Mesendoderm (in vitro differentiated cells): ENCODE data around the gene AP2A2. TPM values are rescaled to one million over a fixed set of nuclear protein-coding genes. Genes with fewer than 3 reads are reported as not detected.

ENCODE experiments used
- DNase-seq: peaks from one replicate; pipeline ENCODE4 v3.0.0; 2013
- H2AK5ac ChIP-seq: 2 replicates; pipeline ENCODE4 v1.6.1; 2013; ENCODE audit warnings: low read length, inconsistent platforms
- H2BK120ac ChIP-seq: 2 replicates; pipeline ENCODE4 v1.6.1; 2013; ENCODE audit warnings: low read depth, mild to moderate bottlenecking, low read length, moderate library complexity, mixed read lengths
- H2BK15ac ChIP-seq: replicated peaks from 2 replicates; pipeline ENCODE4 v1.6.1; 2013; ENCODE audit warnings: low read depth, mild to moderate bottlenecking, moderate library complexity
- H2BK5ac ChIP-seq: 2 replicates; pipeline ENCODE4 v1.6.1; 2013; ENCODE audit warnings: low read length, inconsistent platforms
- H3K18ac ChIP-seq: 2 replicates; pipeline ENCODE4 v1.6.1; 2013; ENCODE audit warnings: mild to moderate bottlenecking, low read length, mixed read lengths
- H3K23ac ChIP-seq: one replicate; pipeline ENCODE4 v1.6.1; 2013; ENCODE audit warnings: low read length
- H3K27ac ChIP-seq: 2 replicates; pipeline ENCODE4 v1.5.1; 2013; ENCODE audit warnings: low read depth, mild to moderate bottlenecking, inconsistent platforms, low read length, moderate library complexity
- H3K27me3 ChIP-seq: 2 replicates; pipeline ENCODE4 v1.6.1; 2013; ENCODE audit warnings: low read length, control low read depth, mild to moderate bottlenecking, inconsistent platforms; ENCODE audit not compliant: insufficient read depth, poor library complexity
- H3K36me3 ChIP-seq: 2 replicates; pipeline ENCODE4 v1.6.1; 2013; ENCODE audit warnings: low read length, inconsistent platforms; ENCODE audit not compliant: control insufficient read depth, insufficient read depth
- H3K4ac ChIP-seq: one replicate; pipeline ENCODE4 v1.6.1; 2013; ENCODE audit warnings: low read depth, mild to moderate bottlenecking, low read length, moderate library complexity
- H3K4me1 ChIP-seq: 2 replicates; pipeline ENCODE4 v1.6.1; 2013; ENCODE audit warnings: low read depth, low read length, inconsistent platforms; ENCODE audit not compliant: control insufficient read depth
- H3K4me2 ChIP-seq: 2 replicates; pipeline ENCODE4 v1.6.1; 2013; ENCODE audit warnings: low read length
- H3K4me3 ChIP-seq: 2 replicates; pipeline ENCODE4 v1.5.1; 2013; ENCODE audit warnings: mild to moderate bottlenecking, low read length
- H3K56ac ChIP-seq: one replicate; pipeline ENCODE4 v1.6.1; 2013; ENCODE audit warnings: low read length
- H3K79me1 ChIP-seq: 2 replicates; pipeline ENCODE4 v1.6.1; 2013; ENCODE audit warnings: low read length, inconsistent platforms
- H3K79me2 ChIP-seq: 2 replicates; pipeline ENCODE4 v1.6.1; 2013; ENCODE audit warnings: mild to moderate bottlenecking, low read length; ENCODE audit not compliant: control insufficient read depth, insufficient read depth
- H3K9ac ChIP-seq: 2 replicates; pipeline ENCODE4 v1.6.1; 2013; ENCODE audit warnings: low read length, inconsistent platforms
- H4K5ac ChIP-seq: one replicate; pipeline ENCODE4 v1.6.1; 2013; ENCODE audit warnings: low read length
- H4K8ac ChIP-seq: one replicate; pipeline ENCODE4 v1.6.1; 2013; ENCODE audit warnings: low read depth, mild to moderate bottlenecking, control low read depth, low read length, moderate library complexity
- WGBS: extraction: QIAGEN DNeasy Blood & Tissue Kit; methylation state at CpG from one replicate; pipeline ENCODE4 v1.1.7; 2013; ENCODE audit warnings: low lambda C conversion rate, missing lambda C conversion rate; ENCODE audit not compliant: insufficient coverage; ENCODE audit errors: extremely low coverage; 5-methylcytosine and 5-hydroxymethylcytosine counted together
- polyA plus RNA-seq, 2 experiments: library from polyadenylated mRNA; stranded (reverse); fragments of 200-250 nt; gene quantifications; one replicate each; pipeline ENCODE4 v1.2.3, GENCODE V29; 2013

Gene AP2A2
- 39.0 TPM for polyA plus RNA-seq (2013, experiment 1 of 2)
- 38.3 TPM for polyA plus RNA-seq (2013, experiment 2 of 2)

DNA sequence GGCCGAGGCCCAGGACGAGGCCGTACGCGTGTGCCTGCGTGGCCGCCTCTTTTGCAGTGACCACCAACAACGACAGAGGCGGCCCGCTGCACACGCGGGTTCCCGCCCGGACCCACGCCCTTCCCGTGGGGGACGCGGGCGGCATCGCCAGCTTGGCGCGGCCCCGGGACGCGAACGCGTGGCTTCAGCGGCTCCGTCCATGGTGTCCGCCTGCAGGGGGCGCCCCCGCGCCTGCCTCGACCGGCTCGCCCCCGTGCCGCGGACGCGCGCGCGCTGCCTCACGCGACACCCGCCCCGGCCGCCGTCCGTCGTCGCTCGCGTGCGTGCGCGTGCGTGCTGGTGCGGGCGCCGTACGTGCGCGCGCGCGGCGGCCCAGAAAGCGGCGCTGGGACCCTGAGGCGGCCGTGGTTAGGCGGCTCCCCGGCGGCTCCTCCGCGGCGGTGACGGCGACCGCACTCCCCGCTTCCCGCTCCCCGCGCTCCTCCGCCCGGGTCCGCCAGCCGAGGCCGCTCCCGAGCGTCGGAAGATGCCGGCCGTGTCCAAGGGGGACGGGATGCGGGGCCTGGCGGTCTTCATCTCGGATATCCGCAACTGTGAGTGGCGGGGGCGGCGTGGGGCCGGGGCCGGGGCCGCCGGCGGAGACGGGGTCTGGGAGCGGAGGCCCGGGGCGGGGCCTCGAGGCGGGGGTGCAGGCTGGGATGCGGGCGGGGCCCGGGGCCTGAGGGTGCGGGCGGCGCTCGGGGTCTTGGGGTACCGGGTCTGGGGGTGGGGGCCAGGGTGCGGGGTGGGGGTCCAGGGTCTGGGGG lies at the start of gene AP2A2:
AP2A2 (plus strand) TSS at position 375 of the 806 bp plus-strand sequence; CDS start at position 527, 152 bp downstream.
- no peaks in the 10 kb centered on the region for H3K4me1 ChIP-seq

DNA sequence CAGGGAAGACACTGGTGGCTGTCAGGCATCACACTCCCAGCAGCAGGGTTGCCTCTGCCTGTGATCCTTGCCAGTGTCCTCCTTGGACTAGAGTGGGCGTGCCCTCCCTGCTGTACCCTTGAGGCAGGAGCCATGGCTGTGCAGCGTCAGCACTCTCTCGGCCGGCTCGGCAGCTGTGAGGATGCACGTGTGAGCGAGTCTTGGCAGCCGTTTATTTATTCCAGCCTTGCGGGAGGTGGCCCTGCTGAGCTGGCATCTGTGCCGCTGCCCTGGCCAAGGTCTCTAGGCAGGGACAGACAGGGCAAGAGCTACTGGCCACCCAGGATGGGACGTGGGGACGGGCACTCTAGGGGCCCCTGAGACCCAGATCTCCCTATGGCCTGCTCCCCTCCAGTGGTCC lies 49.1 kb upstream of the AP2A2 start:
- no peak overlapping the region for H3K9ac ChIP-seq
- DNase-seq, result no peak

More for the DNA sequence above, at the start of gene AP2A2:
- DNase-seq, result peak; percentile 95
- peak within 1 kb of the TSS; percentile 86 for H3K4me3 ChIP-seq
- peak within 1 kb of the TSS; percentile 64 for H2BK120ac ChIP-seq
- H3K23ac ChIP-seq, result no peak within 1 kb of the TSS
- H3K4ac ChIP-seq, result peak within 1 kb of the TSS; percentile 84
- no peak within 1 kb of the TSS for H2BK5ac ChIP-seq
- peak within 1 kb of the TSS; percentile 98 for H3K18ac ChIP-seq
- peak within 1 kb of the TSS; percentile 32 for H2AK5ac ChIP-seq
- peaks cover 14% of the 10 kb centered on the region for H3K79me1 ChIP-seq
- peak within 1 kb of the TSS; percentile 97 for H3K56ac ChIP-seq
- H3K9ac ChIP-seq, result peak within 1 kb of the TSS; percentile 89
- peaks cover 33% of the 10 kb centered on the region for H3K79me2 ChIP-seq
- no CpG with 5 or more reads among the region's 124 CpGs for WGBS
- H4K8ac ChIP-seq, result no peak within 1 kb of the TSS
- H3K27me3 ChIP-seq, result no peaks in the 10 kb centered on the region
- H3K27ac ChIP-seq, result peak within 1 kb of the TSS; percentile 84
- no peak within 1 kb of the TSS for H4K5ac ChIP-seq
- no peak within 1 kb of the TSS for H2BK15ac ChIP-seq
- H3K36me3 ChIP-seq, result peaks cover 3% of the 10 kb centered on the region
- H3K4me2 ChIP-seq, result peak within 1 kb of the TSS; percentile 96

DNA sequence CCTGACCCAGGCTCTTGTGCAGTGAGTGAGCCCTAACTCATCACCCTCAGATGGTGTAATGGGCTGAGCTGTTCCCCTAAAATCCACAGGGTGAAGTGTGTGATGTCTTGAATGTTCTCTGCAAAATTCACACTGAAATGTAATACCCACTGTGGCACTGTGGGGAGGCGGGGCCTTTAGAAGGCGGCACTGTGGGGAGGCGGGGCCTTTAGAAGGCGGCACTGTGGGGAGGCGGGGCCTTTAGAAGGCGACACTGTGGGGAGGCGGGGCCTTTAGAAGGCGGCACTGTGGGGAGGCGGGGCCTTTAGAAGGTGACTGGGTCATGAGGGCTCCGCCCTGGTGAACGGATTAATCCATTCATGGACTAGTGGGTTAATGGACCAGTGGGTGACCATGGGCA lies 48.1 kb upstream of the AP2A2 start:
- no peak overlapping the region for H3K9ac ChIP-seq
- no peak overlapping the region for H2BK5ac ChIP-seq
- H2BK120ac ChIP-seq, result no peak overlapping the region
- no peak overlapping the region for H4K8ac ChIP-seq
- peaks cover 6% of the 10 kb centered on the region for H3K36me3 ChIP-seq
- H3K4me1 ChIP-seq, result no peaks in the 10 kb centered on the region
- no CpG with 5 or more reads among the region's 11 CpGs for WGBS
- DNase-seq, result peak; percentile 75
- H2BK15ac ChIP-seq, result no peak overlapping the region
- H3K56ac ChIP-seq, result no peak overlapping the region
- no peak overlapping the region for H2AK5ac ChIP-seq
- H3K79me1 ChIP-seq, result no peaks in the 10 kb centered on the region
- no peaks in the 10 kb centered on the region for H3K27me3 ChIP-seq
- no peaks in the 10 kb centered on the region for H3K79me2 ChIP-seq
- H3K23ac ChIP-seq, result no peak overlapping the region
- no peak overlapping the region for H3K4ac ChIP-seq
- no peak overlapping the region for H3K4me2 ChIP-seq
- H4K5ac ChIP-seq, result no peak overlapping the region
- no peak overlapping the region for H3K4me3 ChIP-seq
- no peak overlapping the region for H3K27ac ChIP-seq
- no peak overlapping the region for H3K18ac ChIP-seq

More for the DNA sequence above, 49.1 kb upstream of the AP2A2 start:
- Histone ChIP-seq H3K56ac (no peak overlapping the region), H3K18ac (no peak overlapping the region), H2BK15ac (no peak overlapping the region), H3K27me3 (no peaks in the 10 kb centered on the region), H4K5ac (no peak overlapping the region), H2BK5ac (no peak overlapping the region), H2AK5ac (no peak overlapping the region), H3K23ac (no peak overlapping the region), H3K4me2 (no peak overlapping the region), H3K4me3 (no peak overlapping the region), H3K79me2 (no peaks in the 10 kb centered on the region), H3K36me3 (peaks cover 6% of the 10 kb centered on the region), H3K4ac (no peak overlapping the region), H3K4me1 (no peaks in the 10 kb centered on the region), H3K79me1 (no peaks in the 10 kb centered on the region), H2BK120ac (no peak overlapping the region), H4K8ac (no peak overlapping the region), H3K27ac (no peak overlapping the region)
- no CpG with 5 or more reads among the region's 12 CpGs for WGBS

DNA sequence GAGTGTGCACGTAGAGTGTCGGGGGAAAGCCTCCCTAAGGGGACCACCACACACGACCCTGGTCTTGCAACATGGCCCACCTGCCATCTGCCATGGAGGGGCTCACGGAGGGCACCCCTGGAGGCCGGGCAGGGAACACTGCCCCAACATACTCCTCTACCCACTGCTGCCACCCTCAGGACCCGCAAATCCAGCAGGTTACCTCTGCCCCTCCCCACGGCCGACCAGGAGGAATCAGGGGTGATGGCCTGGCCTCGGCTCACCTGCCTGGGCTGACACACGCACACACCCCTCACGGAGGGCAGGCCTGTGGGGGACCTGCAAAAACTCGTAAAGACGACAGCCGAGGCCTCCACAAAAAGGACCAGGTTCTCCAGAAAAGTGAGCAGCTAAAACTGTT lies 45.2 kb upstream of the AP2A2 start:
- Histone ChIP-seq H4K8ac (no peak overlapping the region), H3K27me3 (no peaks in the 10 kb centered on the region), H2BK5ac (no peak overlapping the region), H2AK5ac (no peak overlapping the region), H3K4me1 (no peaks in the 10 kb centered on the region), H3K79me2 (no peaks in the 10 kb centered on the region), H2BK120ac (no peak overlapping the region), H3K27ac (no peak overlapping the region), H3K36me3 (peaks cover 6% of the 10 kb centered on the region), H3K56ac (no peak overlapping the region), H3K4me3 (no peak overlapping the region), H2BK15ac (no peak overlapping the region), H3K79me1 (no peaks in the 10 kb centered on the region), H3K9ac (no peak overlapping the region), H3K4ac (no peak overlapping the region), H3K23ac (no peak overlapping the region), H4K5ac (no peak overlapping the region), H3K18ac (no peak overlapping the region), H3K4me2 (no peak overlapping the region)
- no CpG with 5 or more reads among the region's 14 CpGs for WGBS
- no peak for DNase-seq

DNA sequence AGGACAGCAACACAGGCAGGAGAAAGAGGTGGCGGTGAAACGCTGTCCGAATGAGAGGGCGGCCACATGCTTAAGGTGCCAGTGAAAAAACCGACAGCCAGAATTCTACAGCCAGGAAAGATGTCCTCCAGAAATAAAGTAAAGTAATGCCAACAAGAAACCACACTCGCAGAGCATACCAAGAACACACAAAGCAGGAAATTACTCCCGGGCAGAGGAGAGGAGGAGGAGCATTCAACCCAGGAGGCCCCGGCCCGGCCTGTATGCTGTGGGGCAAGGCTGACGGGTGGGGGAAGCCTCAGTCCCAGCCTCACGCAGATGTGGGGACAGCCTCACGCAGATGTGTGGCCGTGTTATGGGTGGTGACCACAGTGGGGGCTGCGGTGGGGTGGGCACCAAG lies 43.1 kb upstream of the AP2A2 start:
- Histone ChIP-seq H3K79me2 (no peaks in the 10 kb centered on the region), H3K18ac (no peak overlapping the region), H3K56ac (no peak overlapping the region), H3K4me1 (no peaks in the 10 kb centered on the region), H3K4ac (no peak overlapping the region), H3K27ac (no peak overlapping the region), H3K9ac (no peak overlapping the region), H3K23ac (no peak overlapping the region), H2BK15ac (no peak overlapping the region), H2AK5ac (no peak overlapping the region), H3K4me2 (no peak overlapping the region), H3K36me3 (peaks cover 6% of the 10 kb centered on the region), H3K79me1 (no peaks in the 10 kb centered on the region), H2BK120ac (no peak overlapping the region), H2BK5ac (no peak overlapping the region), H4K8ac (no peak overlapping the region), H4K5ac (no peak overlapping the region), H3K27me3 (no peaks in the 10 kb centered on the region), H3K4me3 (no peak overlapping the region)
- no peak for DNase-seq
- WGBS, result no CpG with 5 or more reads among the region's 14 CpGs
